GM23338 (cell line): Measurements from ENCODE around the gene RAB11FIP3. TPM values are rescaled to one million over a fixed set of nuclear protein-coding genes. Genes with fewer than 3 reads are reported as not detected.

Experiments used
- ATAC-seq: fragments of 200-7000 bp; cut with Tn5 transposase; 3 replicates; pipeline ENCODE4 v1.9.1; 2020
- DNase-seq: peaks from one replicate; pipeline ENCODE4 v3.0.0-alpha.2; 2015; ENCODE audit warnings: low spot score
- H2AFZ ChIP-seq: fragments of 200-600 bp; sonication (generic); 2 replicates; pipeline ENCODE4 v1.8.0; 2016; ENCODE audit warnings: antibody characterized with exemption, mild to moderate bottlenecking, moderate library complexity
- H3F3A ChIP-seq: fragments of 200-600 bp; sonication (generic); replicated peaks from 2 replicates; pipeline ENCODE4 v1.8.0; 2017; ENCODE audit warnings: antibody characterized with exemption, mixed run types, low read depth
- H3K27ac ChIP-seq: fragments of 200-600 bp; sonication (generic); 2 replicates; pipeline ENCODE4 v1.6.1; 2016; ENCODE audit warnings: low read depth
- H3K27me3 ChIP-seq: fragments of 200-600 bp; sonication (generic); 2 replicates; pipeline ENCODE4 v1.8.0; 2016; ENCODE audit warnings: mild to moderate bottlenecking, mixed run types, moderate library complexity; ENCODE audit not compliant: insufficient read depth
- H3K36me3 ChIP-seq: fragments of 200-600 bp; sonication (generic); 2 replicates; pipeline ENCODE4 v1.8.0; 2016; ENCODE audit warnings: mild to moderate bottlenecking; ENCODE audit not compliant: insufficient read depth
- H3K4me1 ChIP-seq: fragments of 200-600 bp; sonication (generic); 2 replicates; pipeline ENCODE4 v1.8.0; 2016; ENCODE audit warnings: mild to moderate bottlenecking, moderate library complexity; ENCODE audit not compliant: insufficient read depth
- H3K4me2 ChIP-seq: fragments of 200-600 bp; sonication (generic); 2 replicates; pipeline ENCODE4 v1.7.1; 2017; ENCODE audit warnings: mixed run types
- H3K4me3 ChIP-seq: fragments of 200-600 bp; sonication (generic); 2 replicates; pipeline ENCODE4 v1.6.1; 2016; ENCODE audit warnings: mixed run types
- H3K79me2 ChIP-seq: fragments of 200-600 bp; sonication (generic); replicated peaks from 2 replicates; pipeline ENCODE4 v1.8.0; 2017; ENCODE audit warnings: mild to moderate bottlenecking; ENCODE audit not compliant: insufficient read depth
- H3K9me2 ChIP-seq: fragments of 200-600 bp; sonication (generic); 2 replicates; pipeline ENCODE4 v1.8.0; 2017; ENCODE audit not compliant: insufficient read depth
- H4K20me1 ChIP-seq: fragments of 200-600 bp; sonication (generic); replicated peaks from 2 replicates; pipeline ENCODE4 v1.8.0; 2017; ENCODE audit warnings: mild to moderate bottlenecking; ENCODE audit not compliant: insufficient read depth
- H3K27ac Mint-ChIP-seq: 2 replicates; pipeline ENCODE4 v1.8.0; 2020; ENCODE audit warnings: inconsistent platforms, mild to moderate bottlenecking, moderate library complexity, mixed read lengths
- H3K27me3 Mint-ChIP-seq: 3 replicates; pipeline ENCODE4 v1.8.0; 2022; ENCODE audit warnings: low read depth, mild to moderate bottlenecking, moderate library complexity, mixed read lengths, inconsistent platforms; ENCODE audit not compliant: insufficient read depth, poor library complexity
- H3K36me3 Mint-ChIP-seq: 3 replicates; pipeline ENCODE4 v1.8.0; 2021; ENCODE audit warnings: low read depth, mild to moderate bottlenecking, inconsistent platforms, moderate library complexity, mixed read lengths
- H3K4me1 Mint-ChIP-seq: 3 replicates; pipeline ENCODE4 v1.8.0; 2020; ENCODE audit warnings: mild to moderate bottlenecking, inconsistent platforms, mixed read lengths
- H3K4me3 Mint-ChIP-seq: 3 replicates; pipeline ENCODE4 v1.8.0; 2021; ENCODE audit warnings: moderate library complexity, mild to moderate bottlenecking, inconsistent platforms, mixed read lengths
- H3K9me3 Mint-ChIP-seq: 3 replicates; pipeline ENCODE4 v1.8.0; 2020; ENCODE audit warnings: moderate library complexity, mild to moderate bottlenecking, inconsistent platforms, mixed read lengths
- CTCF ChIP-seq, 2 experiments: fragments of 200-600 bp in 1 of 2; sonication (generic) in 1 of 2; conservative IDR thresholded peaks; 2 replicates each; pipeline versions ENCODE4 v1.5.1 to v1.6.1; 2016 to 2017; ENCODE audit warnings: antibody characterized with exemption in 2 of 2, low read depth in 2 of 2, mild to moderate bottlenecking in 2 of 2, moderate library complexity in 1 of 2
- EZH2 ChIP-seq: fragments of 200-600 bp; sonication (generic); IDR thresholded peaks from one replicate; pipeline ENCODE4 v1.8.0; 2017; ENCODE audit warnings: antibody characterized with exemption, mild to moderate bottlenecking, low read depth; ENCODE audit not compliant: unreplicated experiment
- ZNF331 ChIP-seq: fragments of 250-450 bp; sonication (Bioruptor Pico); IDR thresholded peaks from 2 replicates; pipeline ENCODE4 v1.5.0; 2020; ENCODE audit warnings: low read depth, mild to moderate bottlenecking, moderate library complexity
- ZNF462 ChIP-seq: fragments of 250-450 bp; sonication (Bioruptor Pico); IDR thresholded peaks from 2 replicates; pipeline ENCODE4 v1.5.0; 2020; ENCODE audit warnings: mild to moderate bottlenecking, moderate library complexity
- polyA plus RNA-seq: library from polyadenylated mRNA; unstranded; fragments of >200 nt; fragmentation: Nextera tagmentation; extraction: Ambion mirVana; gene quantifications from 2 replicates; pipeline ENCODE4 v1.2.1, GENCODE V29; 2016
- total RNA-seq: library from RNA; depleted of rRNA; stranded (reverse); fragments of >200 nt; shearing (Covaris generic); gene quantifications from 2 replicates; pipeline ENCODE4 v1.2.3, GENCODE V29; 2014

The RAB11FIP3 gene
- total and polyA plus RNA-seq, 2 experiments from 2014 or later, result 3.2 to 29.2 TPM

- TF ChIP-seq ZNF462 (CRISPR knock-in tag) (no peak), CTCF (conservative IDR thresholded peaks at IDR 0.05; ENCODE audit: low read depth in 2 of 2) (no peak)
Observed at GRCh38 chr16:497258-497657, 71.8 kb downstream of the RAB11FIP3 start (continued).

GRCh38 chr16:499924-500323, 74.5 kb downstream of the RAB11FIP3 start:
- Mint-ChIP-seq H3K36me3 (no peaks in the 10 kb centered on the region; the same call in 2 of the 3 replicates), H3K4me3 (no peak overlapping the region; the same call in 2 of the 3 replicates), H3K4me1 (peaks cover 8% of the 10 kb centered on the region; the same call in 2 of the 3 replicates), H3K27ac (no peak overlapping the region; the same call in 1 of the 2 replicates), H3K27me3 (peaks cover 12% of the 10 kb centered on the region), H3K9me3 (no peaks in the 10 kb centered on the region)
- Histone ChIP-seq H3K4me2 (no peak overlapping the region), H4K20me1 (no peaks in the 10 kb centered on the region), H3F3A (no peaks in the 10 kb centered on the region), H3K36me3 (no peaks in the 10 kb centered on the region), H3K4me3 (no peak overlapping the region), H3K79me2 (no peaks in the 10 kb centered on the region), H3K9me2 (no peaks in the 10 kb centered on the region), H2AFZ (no peak overlapping the region), H3K27ac (no peak overlapping the region), H3K4me1 (no peaks in the 10 kb centered on the region), H3K27me3 (no peaks in the 10 kb centered on the region)
- DNase-seq (no peak), ATAC-seq (no peak)
- no peak for TF ChIP-seq EZH2
- no peak for TF ChIP-seq CTCF (conservative IDR thresholded peaks at IDR 0.05; ENCODE audit: low read depth in 2 of 2)
- no peak for TF ChIP-seq ZNF331 (CRISPR knock-in tag)
- no peak for TF ChIP-seq ZNF462 (CRISPR knock-in tag)
